Measurements from ENCODE around the gene CPSF4L. TPM values are rescaled to one million over a fixed set of nuclear protein-coding genes. Genes with fewer than 3 reads are reported as not detected.

CPSF4L gene
- total and polyA plus RNA-seq, 2 of the 13 experiments (the other 11 are each of a cell fraction or from before 2014, with no cell fraction given) = 0.73 to 1.6 TPM

GRCh38 chr17:73285916-73286862, 24.5 kb upstream of the CPSF4L start (continued):
- TF ChIP-seq ZNF318 (CRISPR knock-in tag; IDR thresholded peaks at IDR 0.05) = no peak
- no peak for TF ChIP-seq ZNF768 (CRISPR knock-in tag; IDR thresholded peaks at IDR 0.05)
- TF ChIP-seq, protein P1, sequence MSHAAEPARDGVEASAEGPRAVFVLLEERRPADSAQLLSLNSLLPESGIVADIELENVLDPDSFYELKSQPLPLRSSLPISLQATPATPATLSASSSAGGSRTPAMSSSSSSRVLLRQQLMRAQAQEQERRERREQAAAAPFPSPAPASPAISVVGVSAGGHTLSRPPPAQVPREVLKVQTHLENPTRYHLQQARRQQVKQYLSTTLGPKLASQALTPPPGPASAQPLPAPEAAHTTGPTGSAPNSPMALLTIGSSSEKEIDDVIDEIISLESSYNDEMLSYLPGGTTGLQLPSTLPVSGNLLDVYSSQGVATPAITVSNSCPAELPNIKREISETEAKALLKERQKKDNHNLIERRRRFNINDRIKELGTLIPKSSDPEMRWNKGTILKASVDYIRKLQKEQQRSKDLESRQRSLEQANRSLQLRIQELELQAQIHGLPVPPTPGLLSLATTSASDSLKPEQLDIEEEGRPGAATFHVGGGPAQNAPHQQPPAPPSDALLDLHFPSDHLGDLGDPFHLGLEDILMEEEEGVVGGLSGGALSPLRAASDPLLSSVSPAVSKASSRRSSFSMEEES (CRISPR knock-in tag; IDR thresholded peaks at IDR 0.05) = no peak

All from HepG2 (cell line).